Astrocyte (in vitro differentiated cells and primary cell): Measurements from ENCODE around the gene CPEB2. TPM values are rescaled to one million over a fixed set of nuclear protein-coding genes. Genes with fewer than 3 reads are reported as not detected.
A peak's percentile ranks its signal among the peaks of the same experiment; 100 is the strongest.

Source experiments
- DNase-seq: peaks from one replicate; pipeline ENCODE4 v3.0.0-alpha.2; 2010; ENCODE audit warnings: low read depth
- FAIRE-seq: peaks from 2 replicates; lab custom pipeline; 2011; peaks lifted over from hg19 to GRCh38; lab: Jason Lieb, UNC
- H2AFZ ChIP-seq: 2 replicates; pipeline ENCODE4 v1.6.0; 2012; ENCODE audit warnings: low read depth, low read length, inconsistent platforms
- H3K27ac ChIP-seq: 2 replicates; pipeline ENCODE4 v1.5.1; 2011; ENCODE audit warnings: low read depth, low read length, inconsistent platforms
- H3K27me3 ChIP-seq: 2 replicates; pipeline ENCODE4 v1.6.0; 2011; ENCODE audit warnings: low read length, inconsistent platforms; ENCODE audit not compliant: insufficient read depth
- H3K36me3 ChIP-seq: 2 replicates; pipeline ENCODE4 v1.5.1; 2011; ENCODE audit warnings: low read length, inconsistent platforms; ENCODE audit not compliant: insufficient read depth
- H3K4me1 ChIP-seq: 2 replicates; pipeline ENCODE4 v1.5.1; 2011; ENCODE audit warnings: low read length, inconsistent platforms; ENCODE audit not compliant: insufficient read depth
- H3K4me2 ChIP-seq: 2 replicates; pipeline ENCODE4 v1.6.0; 2012; ENCODE audit warnings: low read length, inconsistent platforms
- H3K4me3 ChIP-seq: 2 replicates; pipeline ENCODE4 v1.5.1; 2011; ENCODE audit warnings: low read depth, mild to moderate bottlenecking, low read length, inconsistent platforms; ENCODE audit not compliant: insufficient read depth
- H3K79me2 ChIP-seq: 2 replicates; pipeline ENCODE4 v1.6.0; 2012; ENCODE audit warnings: mild to moderate bottlenecking, low read length, inconsistent platforms; ENCODE audit not compliant: insufficient read depth
- H3K9ac ChIP-seq: 2 replicates; pipeline ENCODE4 v1.6.0; 2012; ENCODE audit warnings: mild to moderate bottlenecking, low read length, inconsistent platforms
- H3K9me3 ChIP-seq: 2 replicates; pipeline ENCODE4 v1.5.1; 2012; ENCODE audit warnings: low read depth, mild to moderate bottlenecking, low read length, inconsistent platforms; ENCODE audit not compliant: insufficient read depth
- H4K20me1 ChIP-seq: 2 replicates; pipeline ENCODE4 v1.6.0; 2012; ENCODE audit warnings: low read length, inconsistent platforms; ENCODE audit not compliant: insufficient read depth
- H3K27ac Mint-ChIP-seq: one replicate; pipeline ENCODE4 v1.8.0; 2021; ENCODE audit warnings: mild to moderate bottlenecking, mixed read lengths; ENCODE audit not compliant: unreplicated experiment
- H3K27me3 Mint-ChIP-seq: one replicate; pipeline ENCODE4 v1.8.0; 2021; ENCODE audit warnings: low read depth, mixed read lengths; ENCODE audit not compliant: unreplicated experiment
- H3K36me3 Mint-ChIP-seq: one replicate; pipeline ENCODE4 v1.8.0; 2021; ENCODE audit warnings: low read depth, mixed read lengths; ENCODE audit not compliant: unreplicated experiment
- H3K4me1 Mint-ChIP-seq: one replicate; pipeline ENCODE4 v1.8.0; 2021; ENCODE audit warnings: low read depth, mixed read lengths; ENCODE audit not compliant: unreplicated experiment
- H3K4me3 Mint-ChIP-seq: one replicate; pipeline ENCODE4 v1.8.0; 2021; ENCODE audit warnings: mild to moderate bottlenecking, moderate library complexity, mixed read lengths; ENCODE audit not compliant: unreplicated experiment
- H3K9me3 Mint-ChIP-seq: one replicate; pipeline ENCODE4 v1.8.0; 2021; ENCODE audit warnings: mild to moderate bottlenecking, mixed read lengths; ENCODE audit not compliant: unreplicated experiment
- EZH2 ChIP-seq: IDR thresholded peaks from 2 replicates; pipeline ENCODE4 v1.6.1; 2012; ENCODE audit warnings: mild to moderate bottlenecking, low read length, inconsistent platforms; ENCODE audit not compliant: insufficient read depth
- total RNA-seq: library from RNA; stranded (reverse); gene quantifications from 2 replicates; pipeline ENCODE4 v1.2.1, GENCODE V29; 2021
- TF ChIP-seq, protein P1 (sequence below): IDR thresholded peaks from 2 replicates; pipeline ENCODE4 v1.5.1; 2011; ENCODE audit warnings: low read depth, mild to moderate bottlenecking, inconsistent platforms, low read length, moderate library complexity; ENCODE audit not compliant: insufficient read depth

Gene CPEB2
- total RNA-seq, 1 donor from 2014 or later: 47.3 TPM

DNA sequence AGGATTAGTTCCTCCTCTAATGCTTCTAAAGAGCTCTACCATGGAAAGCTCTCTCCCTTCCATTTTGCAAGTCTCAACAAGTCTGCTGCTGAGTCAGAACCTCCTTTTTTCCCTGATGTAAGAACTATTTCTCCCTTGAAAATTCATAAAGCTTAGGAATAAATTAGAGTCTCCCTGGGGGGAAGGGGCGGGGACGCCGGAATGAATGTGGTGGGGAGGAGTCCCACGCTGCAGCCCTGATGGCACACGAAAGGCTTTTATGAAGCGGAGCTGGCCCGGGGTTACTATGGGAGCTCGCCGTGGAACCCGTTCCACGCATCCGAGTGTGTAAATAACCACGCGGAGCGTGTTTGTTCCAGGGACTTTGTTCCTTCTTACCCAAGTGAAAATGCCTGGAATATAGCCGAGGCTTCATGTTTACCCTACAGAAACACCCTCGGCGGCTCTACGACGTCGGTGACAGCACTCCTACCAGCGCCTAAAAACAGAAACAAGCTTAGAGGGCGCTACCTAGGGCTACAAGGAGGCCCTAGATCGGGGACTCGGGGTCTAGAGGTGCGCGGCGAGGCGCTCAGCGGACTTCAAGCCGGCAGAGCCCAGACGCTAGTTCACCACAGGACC, 923 bp upstream of the CPEB2 start:
- H3K27ac ChIP-seq: peak overlapping the region; percentile 98
- DNase-seq: peak; percentile 90
- H3K4me3 Mint-ChIP-seq: peak overlapping the region; percentile 84
- H3K36me3 ChIP-seq: no peaks in the 10 kb centered on the region
- no peaks in the 10 kb centered on the region for H3K27me3 ChIP-seq
- TF ChIP-seq EZH2: no peak
- TF ChIP-seq, protein P1, sequence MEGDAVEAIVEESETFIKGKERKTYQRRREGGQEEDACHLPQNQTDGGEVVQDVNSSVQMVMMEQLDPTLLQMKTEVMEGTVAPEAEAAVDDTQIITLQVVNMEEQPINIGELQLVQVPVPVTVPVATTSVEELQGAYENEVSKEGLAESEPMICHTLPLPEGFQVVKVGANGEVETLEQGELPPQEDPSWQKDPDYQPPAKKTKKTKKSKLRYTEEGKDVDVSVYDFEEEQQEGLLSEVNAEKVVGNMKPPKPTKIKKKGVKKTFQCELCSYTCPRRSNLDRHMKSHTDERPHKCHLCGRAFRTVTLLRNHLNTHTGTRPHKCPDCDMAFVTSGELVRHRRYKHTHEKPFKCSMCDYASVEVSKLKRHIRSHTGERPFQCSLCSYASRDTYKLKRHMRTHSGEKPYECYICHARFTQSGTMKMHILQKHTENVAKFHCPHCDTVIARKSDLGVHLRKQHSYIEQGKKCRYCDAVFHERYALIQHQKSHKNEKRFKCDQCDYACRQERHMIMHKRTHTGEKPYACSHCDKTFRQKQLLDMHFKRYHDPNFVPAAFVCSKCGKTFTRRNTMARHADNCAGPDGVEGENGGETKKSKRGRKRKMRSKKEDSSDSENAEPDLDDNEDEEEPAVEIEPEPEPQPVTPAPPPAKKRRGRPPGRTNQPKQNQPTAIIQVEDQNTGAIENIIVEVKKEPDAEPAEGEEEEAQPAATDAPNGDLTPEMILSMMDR: no peak
- no peaks in the 10 kb centered on the region for H3K9me3 ChIP-seq
- H3K4me2 ChIP-seq: peak overlapping the region; percentile 93
- peaks cover 26% of the 10 kb centered on the region for H3K79me2 ChIP-seq
- H3K36me3 Mint-ChIP-seq: peaks cover under 1% of the 10 kb centered on the region
- peaks cover 9% of the 10 kb centered on the region for H3K4me1 Mint-ChIP-seq
- H3K27ac Mint-ChIP-seq: peak overlapping the region; percentile 99
- H3K9me3 Mint-ChIP-seq: peaks cover 4% of the 10 kb centered on the region
- H2AFZ ChIP-seq: peak overlapping the region; percentile 55
- FAIRE-seq: no peak
- peak overlapping the region; percentile 72 for H3K4me3 ChIP-seq
- peaks cover 16% of the 10 kb centered on the region for H4K20me1 ChIP-seq
- peaks cover 3% of the 10 kb centered on the region for H3K4me1 ChIP-seq
- no peaks in the 10 kb centered on the region for H3K27me3 Mint-ChIP-seq
- H3K9ac ChIP-seq: peak overlapping the region; percentile 93

DNA sequence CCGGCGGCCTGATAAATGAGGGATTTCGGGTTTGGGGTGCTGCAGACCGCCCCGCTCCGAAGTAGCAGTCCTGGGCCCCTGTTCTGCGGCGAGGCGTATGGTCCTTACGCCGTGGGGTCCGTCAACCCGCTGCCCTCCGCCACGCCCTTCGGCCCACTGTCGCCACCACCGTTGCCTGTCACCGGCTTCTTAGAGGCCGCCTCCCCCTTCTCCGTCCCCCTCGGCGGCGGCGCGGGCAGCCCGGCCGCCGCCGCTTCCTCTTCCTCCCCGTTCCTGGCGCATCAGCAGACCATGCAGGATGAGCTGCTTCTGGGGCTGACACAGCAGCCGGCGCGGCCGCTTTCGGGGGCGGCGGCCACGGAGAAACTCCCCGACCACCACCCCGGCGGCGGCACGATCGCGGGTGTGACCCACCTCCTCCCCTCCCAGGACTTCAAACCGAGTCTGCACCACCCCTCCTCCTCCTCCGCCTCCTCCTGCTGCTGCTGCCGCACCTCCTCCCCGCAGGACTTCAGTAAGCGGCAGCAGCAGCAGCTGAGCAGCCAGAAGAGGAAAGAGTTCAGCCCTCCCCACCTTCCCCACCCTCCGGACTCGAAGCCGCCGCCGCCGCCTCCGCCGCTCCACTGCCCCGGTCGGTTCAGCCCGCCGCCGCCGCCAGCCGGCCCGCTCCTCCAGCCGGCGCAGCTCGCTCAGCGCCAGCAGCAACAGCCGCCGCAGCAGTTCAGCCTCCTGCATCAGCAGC, 549 bp downstream of the CPEB2 start:
- peaks cover 25% of the 10 kb centered on the region for H4K20me1 ChIP-seq

More for the DNA sequence above, 549 bp downstream of the CPEB2 start:
- H3K4me2 ChIP-seq: peak overlapping the region; percentile 93
- H3K9me3 Mint-ChIP-seq: peaks cover 2% of the 10 kb centered on the region
- peak overlapping the region; percentile 72 for H3K4me3 ChIP-seq
- no peak for TF ChIP-seq EZH2
- TF ChIP-seq, protein P1: no peak
- peaks cover 4% of the 10 kb centered on the region for H3K36me3 ChIP-seq
- H3K27me3 Mint-ChIP-seq: no peaks in the 10 kb centered on the region
- peak overlapping the region; percentile 68 for H2AFZ ChIP-seq
- DNase-seq (peak; percentile 80), FAIRE-seq (no peak)
- H3K27ac Mint-ChIP-seq: peak overlapping the region; percentile 91
- peak overlapping the region; percentile 88 for H3K4me3 Mint-ChIP-seq
- peaks cover 7% of the 10 kb centered on the region for H3K4me1 ChIP-seq
- peak overlapping the region; percentile 98 for H3K27ac ChIP-seq
- peak overlapping the region; percentile 93 for H3K9ac ChIP-seq
- peaks cover 1% of the 10 kb centered on the region for H3K36me3 Mint-ChIP-seq
- peaks cover 12% of the 10 kb centered on the region for H3K4me1 Mint-ChIP-seq
- H3K27me3 ChIP-seq: no peaks in the 10 kb centered on the region
- peaks cover 40% of the 10 kb centered on the region for H3K79me2 ChIP-seq
- no peaks in the 10 kb centered on the region for H3K9me3 ChIP-seq
